Fibroblast of lung (primary cell): ENCODE results near the gene TSHZ1.

ENCODE experiments used
- EZH2 ChIP-seq: IDR thresholded peaks from 2 replicates; pipeline ENCODE4 v1.5.1; 2012; ENCODE audit warnings: low read length, control low read depth, mild to moderate bottlenecking; ENCODE audit errors: missing control alignments
- TF ChIP-seq, protein P1 (sequence below), 2 donors: IDR thresholded peaks in 1 of 2; conservative IDR thresholded peaks in 1 of 2; 1 replicate in 1 of 2; 2 replicates in 1 of 2; pipeline ENCODE4 v1.5.1; 2011 to 2012; ENCODE audit warnings: low read length in 2 of 2, control low read depth in 1 of 2, inconsistent platforms in 1 of 2, low read depth in 1 of 2, mild to moderate bottlenecking in 1 of 2

DNA sequence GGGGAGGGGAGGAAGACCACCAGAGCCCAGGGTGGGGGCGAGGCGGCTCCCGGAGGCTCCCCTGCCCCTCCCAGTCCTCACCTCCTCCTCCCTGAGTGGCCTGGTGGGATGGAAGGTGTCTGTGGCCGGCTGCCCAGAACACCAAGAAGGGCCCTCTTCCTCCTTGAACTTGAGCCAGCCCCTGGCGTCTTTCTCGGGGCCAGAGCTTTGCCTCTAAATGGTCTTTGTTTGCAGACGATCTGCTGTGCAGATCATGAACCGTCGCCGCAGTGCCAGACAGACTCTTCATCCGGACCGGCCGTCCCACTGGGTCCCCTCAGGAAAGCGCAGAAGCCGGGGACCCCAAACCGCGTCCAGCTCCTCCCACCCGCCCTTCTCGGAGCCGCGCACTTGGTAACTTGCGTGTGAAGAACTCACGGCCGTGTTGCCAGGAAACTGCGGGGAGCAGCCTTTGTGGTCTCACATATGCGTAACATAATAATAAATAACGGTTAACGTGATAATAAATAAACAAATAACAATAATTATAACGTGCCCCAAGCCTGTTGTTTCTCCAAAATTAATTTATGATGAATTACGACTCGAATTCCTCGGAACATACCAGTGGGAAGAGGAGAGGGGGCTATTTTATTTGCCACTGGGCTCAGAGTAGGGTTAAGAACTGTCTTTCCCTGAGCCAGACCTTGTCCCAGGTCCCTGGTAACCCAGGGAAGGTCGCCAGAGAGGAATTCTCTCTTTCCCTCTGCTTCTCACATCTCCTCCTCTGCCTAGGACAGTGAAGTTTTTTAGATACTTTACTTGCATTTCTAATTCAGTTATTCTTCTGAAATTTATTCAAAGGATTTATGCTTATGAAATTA, 42.6 kb upstream of the TSHZ1 start:
- TF ChIP-seq, protein P1, sequence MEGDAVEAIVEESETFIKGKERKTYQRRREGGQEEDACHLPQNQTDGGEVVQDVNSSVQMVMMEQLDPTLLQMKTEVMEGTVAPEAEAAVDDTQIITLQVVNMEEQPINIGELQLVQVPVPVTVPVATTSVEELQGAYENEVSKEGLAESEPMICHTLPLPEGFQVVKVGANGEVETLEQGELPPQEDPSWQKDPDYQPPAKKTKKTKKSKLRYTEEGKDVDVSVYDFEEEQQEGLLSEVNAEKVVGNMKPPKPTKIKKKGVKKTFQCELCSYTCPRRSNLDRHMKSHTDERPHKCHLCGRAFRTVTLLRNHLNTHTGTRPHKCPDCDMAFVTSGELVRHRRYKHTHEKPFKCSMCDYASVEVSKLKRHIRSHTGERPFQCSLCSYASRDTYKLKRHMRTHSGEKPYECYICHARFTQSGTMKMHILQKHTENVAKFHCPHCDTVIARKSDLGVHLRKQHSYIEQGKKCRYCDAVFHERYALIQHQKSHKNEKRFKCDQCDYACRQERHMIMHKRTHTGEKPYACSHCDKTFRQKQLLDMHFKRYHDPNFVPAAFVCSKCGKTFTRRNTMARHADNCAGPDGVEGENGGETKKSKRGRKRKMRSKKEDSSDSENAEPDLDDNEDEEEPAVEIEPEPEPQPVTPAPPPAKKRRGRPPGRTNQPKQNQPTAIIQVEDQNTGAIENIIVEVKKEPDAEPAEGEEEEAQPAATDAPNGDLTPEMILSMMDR (conservative IDR thresholded peaks at IDR 0.05 in 1 of 2, IDR thresholded peaks at IDR 0.05 in 1 of 2; ENCODE audit: low read depth in 1 of 2, low read length in 2 of 2), result no peak
- TF ChIP-seq EZH2, result no peak
